ENCODE data around the gene CDCA7.
"Not testable (repeated sequence)": the region's sequence is repeated elsewhere in the genome, so short reads cannot be mapped to it uniquely, and the experiment has no call there.

CDCA7 gene

DNA sequence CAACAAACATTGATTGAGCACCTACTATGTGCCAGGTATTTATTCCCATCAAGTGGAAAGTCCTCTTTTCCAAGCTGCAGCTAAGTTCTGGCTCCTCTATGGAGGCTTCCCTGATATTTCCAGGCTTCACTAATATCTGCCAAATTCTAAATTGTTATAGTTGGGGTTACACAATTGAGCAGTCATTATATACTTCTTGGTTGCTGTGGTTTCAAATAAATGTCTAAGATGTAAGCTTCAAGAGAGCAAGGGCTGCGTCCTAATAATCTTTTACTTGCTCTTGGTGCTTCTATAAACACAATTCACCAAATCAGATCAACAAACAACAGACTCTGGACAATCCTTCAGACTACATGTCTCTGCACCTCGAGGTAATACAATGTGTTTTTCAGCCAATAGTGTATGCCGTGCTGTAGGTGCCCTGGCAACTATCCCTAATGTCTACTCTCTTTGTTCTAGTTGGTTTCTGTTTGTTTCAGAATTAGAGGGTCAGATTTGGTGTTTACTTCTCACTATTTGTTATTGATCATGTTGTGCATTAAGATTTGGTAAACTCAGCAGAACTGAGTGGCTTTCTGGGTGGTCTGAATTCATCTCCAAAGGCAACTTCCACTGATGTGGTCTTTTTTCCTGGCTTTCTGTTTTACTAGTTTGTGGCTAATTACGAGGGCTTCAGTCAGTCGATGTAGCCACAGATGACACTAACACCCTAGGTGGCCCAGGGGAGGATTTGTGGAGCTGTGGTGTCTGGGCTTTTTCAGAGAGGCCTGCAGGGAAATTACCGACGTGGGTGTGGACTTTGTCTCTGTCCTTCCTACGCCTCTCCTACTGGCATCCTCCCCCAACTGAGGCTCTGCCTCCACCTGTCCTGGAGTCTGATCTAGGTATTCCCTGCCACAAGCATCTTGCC, 50.4 kb downstream of the CDCA7 start:
- DNase-seq = no peak

GRCh38 chr2:173407176-173407575, 52.5 kb downstream of the CDCA7 start:
- no peak for DNase-seq

GRCh38 chr2:173407646-173408045, 53.0 kb downstream of the CDCA7 start:
- no peak for DNase-seq

DNA sequence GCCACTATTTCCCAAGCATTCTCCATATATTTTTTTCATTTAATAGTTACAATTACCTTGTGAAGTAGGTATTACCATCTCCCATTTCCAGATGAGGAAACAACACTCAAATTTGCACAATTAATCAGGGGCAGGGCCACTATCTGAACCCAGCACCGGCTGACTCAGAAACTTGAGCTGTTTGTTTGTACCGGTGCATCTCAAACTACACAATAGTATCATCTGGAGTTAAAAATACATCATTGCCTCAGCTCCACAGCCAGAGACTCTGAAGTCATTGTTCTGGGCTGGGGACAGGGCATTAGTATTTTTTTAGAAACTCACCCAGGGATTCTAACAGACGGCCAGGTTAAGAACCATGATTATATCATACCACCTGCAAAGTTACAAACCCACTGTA, 55.9 kb downstream of the CDCA7 start:
- DNase-seq = no peak

GRCh38 chr2:173412628-173413027, 58.0 kb downstream of the CDCA7 start:
- no peak for DNase-seq

- DNase-seq = no peak
Measured at GRCh38 chr2:173414823-173415322, 60.2 kb downstream of the CDCA7 start.

GRCh38 chr2:173415431-173416381, 61.0 kb downstream of the CDCA7 start:
- DNase-seq = no peak

GRCh38 chr2:173416415-173417152, 61.9 kb downstream of the CDCA7 start:
- not testable (repeated sequence) for DNase-seq

- DNase-seq = no peak
Measured at GRCh38 chr2:173417341-173417740, 62.7 kb downstream of the CDCA7 start.

GRCh38 chr2:173417802-173418201, 63.1 kb downstream of the CDCA7 start:
- no peak for DNase-seq

Data from CD4-positive, alpha-beta T cell treated with Interleukin-17A for 4 hours (primary cell).